Activated T-cell treated with anti-CD3 and anti-CD28 coated beads, Interleukin-2, amount 50 U/mL, for 48 hours (primary cell): ENCODE data around the gene PTBP3.
"Not testable (repeated sequence)": the region's sequence is repeated elsewhere in the genome, so short reads cannot be mapped to it uniquely, and the experiment has no call there.

ENCODE experiments used
- DNase-seq, 2 experiments: peaks; one replicate each; pipeline ENCODE4 v3.0.0-alpha.2; 2020

Gene PTBP3

DNA sequence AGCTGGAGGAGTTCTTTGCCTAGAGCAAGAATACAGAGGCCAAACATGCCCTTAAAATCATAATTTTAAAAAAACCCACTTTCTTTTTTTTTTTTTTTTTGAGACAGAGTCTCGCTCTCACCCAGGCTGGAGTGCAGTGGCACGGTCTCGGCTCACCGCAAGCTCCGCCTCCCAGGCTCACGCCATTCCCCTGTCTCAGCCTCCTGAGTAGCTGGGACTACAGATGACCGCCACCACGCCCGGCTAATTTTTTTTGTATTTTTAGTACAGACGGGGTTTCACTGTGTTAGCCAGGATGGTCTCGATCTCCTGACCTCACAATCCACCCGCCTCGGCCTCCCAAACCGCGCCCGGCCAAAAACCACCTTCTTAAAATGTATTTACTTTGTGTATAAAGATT, 66.3 kb downstream of the PTBP3 start:
- DNase-seq, result not testable (repeated sequence)

DNA sequence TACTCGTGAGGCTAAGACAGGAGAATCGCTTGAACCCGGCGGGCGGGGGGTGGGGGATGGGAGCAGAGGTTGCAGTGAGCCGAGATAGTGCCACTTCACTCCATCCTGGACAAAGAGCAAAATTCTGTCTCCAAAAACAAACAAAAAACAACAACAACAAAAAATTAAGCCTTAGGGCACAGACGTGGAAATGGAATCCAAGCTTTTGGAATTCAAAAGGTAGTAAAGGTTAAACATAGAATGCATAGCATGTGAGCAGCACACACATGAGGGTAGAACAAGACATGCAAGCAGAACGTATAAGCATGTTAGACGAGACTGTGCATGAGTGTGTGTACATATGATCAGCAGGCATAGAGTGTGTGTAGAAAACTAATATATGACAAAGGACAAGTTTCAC, 68.0 kb downstream of the PTBP3 start:
- DNase-seq, result no peak

- no peak for DNase-seq
Observed at GRCh38 chr9:112262577-112262976, 70.8 kb downstream of the PTBP3 start.

DNA sequence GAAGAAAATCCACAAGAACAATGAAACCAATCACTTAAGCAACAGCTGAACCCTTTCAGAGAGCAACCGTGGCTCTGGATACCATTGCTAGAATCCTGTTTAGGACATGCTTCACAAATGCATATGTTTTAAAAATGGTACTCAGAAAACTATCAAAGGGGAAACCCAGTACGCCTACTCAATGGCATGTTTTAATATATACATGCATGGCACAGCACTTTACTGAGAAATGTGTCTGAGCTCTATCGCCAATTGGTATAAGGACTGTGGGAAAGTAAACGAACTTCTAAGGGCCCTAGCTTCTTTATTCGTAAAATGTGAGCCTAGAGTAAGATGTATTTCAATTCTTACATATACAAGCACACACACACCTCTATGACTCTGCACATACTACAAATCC, 72.3 kb downstream of the PTBP3 start:
- no peak for DNase-seq

GRCh38 chr9:112258106-112258505, 75.3 kb downstream of the PTBP3 start:
- DNase-seq, result no peak

DNA sequence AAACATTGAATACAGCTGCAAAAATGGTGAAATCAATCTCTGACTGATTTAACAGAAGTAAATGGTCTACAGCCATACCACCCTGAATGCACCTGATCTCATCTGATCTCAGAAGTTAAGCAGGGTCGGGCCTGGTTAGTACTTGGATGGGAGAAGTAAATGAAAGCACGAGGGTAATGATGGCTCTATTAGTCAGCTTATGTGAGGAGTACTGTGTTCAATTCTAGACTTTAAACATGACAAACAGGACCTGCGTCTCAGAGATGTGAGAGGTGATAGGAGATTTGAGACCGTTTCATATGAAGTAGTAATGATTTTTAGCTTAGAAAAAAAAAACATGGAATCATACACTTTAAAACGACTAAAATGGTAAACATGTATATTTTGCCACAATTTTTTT, 81.2 kb downstream of the PTBP3 start:
- DNase-seq, result peak; percentile 41 to 44

DNA sequence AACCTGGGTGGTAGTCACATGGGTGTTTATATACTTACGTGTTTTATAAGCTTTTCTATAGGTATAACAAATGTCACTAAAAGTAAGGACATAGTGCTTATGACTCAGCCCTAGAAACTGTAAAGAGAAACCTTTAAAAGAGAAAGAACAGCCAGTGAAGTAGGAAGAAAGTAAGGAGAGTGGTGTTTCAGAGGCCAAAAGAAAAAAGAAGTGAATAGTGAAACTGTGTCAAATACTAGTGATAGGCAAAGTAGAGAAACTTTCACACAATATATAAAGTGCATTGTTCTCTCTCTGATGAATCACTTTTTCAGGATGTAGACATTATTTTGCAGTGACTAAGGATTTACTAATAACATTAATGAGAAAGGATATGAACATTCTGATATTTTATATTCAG, 84.1 kb downstream of the PTBP3 start:
- no peak for DNase-seq

- DNase-seq, result no peak
Observed at GRCh38 chr9:112248722-112249121, 84.7 kb downstream of the PTBP3 start.

DNA sequence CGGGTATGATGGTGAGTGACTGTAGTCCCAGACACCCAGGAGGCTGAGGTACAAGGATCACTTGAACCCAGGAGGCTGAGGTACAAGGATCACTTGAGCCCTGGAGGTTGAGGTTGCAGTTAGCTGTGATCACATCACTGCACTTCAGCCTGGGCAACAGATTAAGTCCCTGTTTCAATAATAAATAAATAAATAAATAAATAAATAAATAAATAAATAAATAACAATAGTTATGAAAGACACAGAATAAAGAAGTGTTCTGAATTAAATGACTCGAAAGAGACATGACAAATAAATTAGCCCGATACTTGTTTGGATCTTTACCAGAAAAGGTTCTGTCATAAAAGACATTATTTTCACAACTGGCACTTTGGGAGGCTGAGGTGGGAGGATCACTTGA, 86.3 kb downstream of the PTBP3 start:
- DNase-seq, result no peak

DNA sequence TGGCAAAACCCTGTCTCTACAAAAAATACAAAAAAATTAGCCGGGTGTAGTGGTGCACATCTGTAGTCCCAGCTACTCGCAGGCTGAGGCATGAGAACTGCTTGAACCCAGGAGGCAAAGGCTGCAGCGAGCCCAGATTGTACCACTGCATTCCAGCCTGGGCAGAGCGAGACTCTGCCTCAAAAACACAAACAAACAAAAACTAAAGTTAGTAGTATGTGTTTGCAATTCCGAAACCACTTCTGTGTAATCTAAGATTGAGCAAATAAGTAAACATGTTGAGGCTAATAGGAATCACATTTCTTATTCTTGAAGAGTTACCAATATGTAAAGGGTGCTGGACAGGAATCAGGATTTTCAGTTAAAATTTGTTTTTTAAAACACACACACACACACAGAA, 88.3 kb downstream of the PTBP3 start:
- DNase-seq, result no peak

- DNase-seq, result no peak
Observed at GRCh38 chr9:112242147-112242804, 91.1 kb downstream of the PTBP3 start.

GRCh38 chr9:112241491-112241890, 91.9 kb downstream of the PTBP3 start:
- no peak for DNase-seq

DNA sequence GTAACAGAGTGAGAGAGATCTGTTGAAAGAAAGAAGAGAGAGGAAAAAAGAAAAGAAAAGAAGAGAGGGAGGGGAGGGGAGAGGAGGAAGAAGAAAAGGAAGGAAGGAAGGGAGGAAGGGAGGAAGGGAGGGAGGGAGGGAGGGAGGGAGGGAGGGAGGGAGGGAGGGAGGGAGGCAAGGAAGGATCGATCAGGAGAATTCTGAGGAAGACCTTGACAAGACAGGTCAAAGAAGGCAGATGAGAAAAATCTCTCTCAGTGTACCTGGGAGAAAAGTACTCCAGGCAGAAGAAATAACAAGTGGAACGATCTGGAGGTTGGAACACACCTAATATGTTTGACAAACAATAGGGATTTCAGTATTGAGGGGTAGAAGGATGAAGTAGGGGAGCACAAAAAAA, 93.7 kb downstream of the PTBP3 start:
- no peak for DNase-seq

- no peak for DNase-seq
Observed at GRCh38 chr9:112239284-112239683, 94.1 kb downstream of the PTBP3 start.

DNA sequence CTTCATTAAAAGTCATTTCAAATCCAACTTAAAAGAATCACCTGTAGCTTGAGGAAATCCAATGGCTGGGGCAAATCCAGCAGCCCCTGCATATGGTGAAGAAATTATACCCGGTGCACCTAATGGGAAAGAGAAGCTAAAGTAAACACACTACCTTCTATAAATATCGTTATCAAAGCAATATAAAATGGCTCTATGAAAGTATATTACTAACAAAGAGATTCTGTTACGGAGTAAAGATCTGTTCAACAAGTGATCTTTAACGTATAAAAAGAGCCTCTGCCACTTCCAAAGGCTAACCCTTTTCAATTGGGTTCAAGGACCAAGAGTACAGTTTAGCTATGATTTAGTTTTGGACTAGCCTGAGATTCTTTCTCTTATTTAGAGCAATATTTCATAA, 98.6 kb downstream of the PTBP3 start:
- no peak for DNase-seq

GRCh38 chr9:112233769-112234168, 99.7 kb downstream of the PTBP3 start:
- DNase-seq, result no peak

GRCh38 chr9:112232233-112232632, 101.2 kb downstream of the PTBP3 start:
- DNase-seq, result no peak

- DNase-seq, result no peak
Observed at GRCh38 chr9:112226091-112226490, 107.3 kb downstream of the PTBP3 start.

DNA sequence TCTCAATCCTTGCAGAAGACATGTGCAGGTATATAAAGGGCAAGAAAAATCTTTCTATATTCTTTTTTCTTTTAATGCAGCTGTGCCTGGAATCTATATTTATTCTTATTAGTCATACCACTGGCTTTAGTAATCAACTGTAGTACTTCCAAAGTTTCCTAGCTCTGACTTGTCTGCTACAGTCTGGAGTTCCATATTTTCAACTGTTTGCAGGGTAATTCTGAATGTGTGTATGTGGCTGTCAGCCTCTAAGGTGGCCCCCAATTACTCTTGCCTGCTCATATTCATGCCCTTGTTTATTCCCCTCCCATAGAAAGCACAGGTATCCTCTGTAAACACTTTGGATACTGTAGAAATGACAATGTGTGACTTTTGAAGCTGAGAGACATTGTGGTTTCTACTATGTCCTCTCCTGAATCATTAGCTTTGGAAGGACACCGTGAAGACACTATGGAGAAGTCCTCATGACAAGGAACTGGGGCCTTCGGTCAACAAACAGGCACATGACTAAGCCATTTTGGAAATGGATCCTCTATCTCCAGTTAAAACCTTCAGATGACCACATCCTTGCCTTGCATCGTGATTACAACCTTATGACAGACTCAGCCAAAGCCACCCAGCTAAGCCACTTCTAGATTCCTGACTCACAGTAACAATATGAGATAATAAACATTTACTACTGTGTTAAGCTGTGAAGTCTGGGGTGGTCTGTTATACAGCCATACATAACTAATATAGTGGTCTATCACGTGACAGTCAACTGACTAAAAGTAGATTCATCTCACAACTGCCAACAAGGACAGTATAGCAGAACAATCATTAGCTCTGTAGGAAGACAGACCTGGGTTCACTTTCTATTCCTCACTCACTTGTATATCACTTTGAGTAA, 108.8 kb downstream of the PTBP3 start:
- DNase-seq, result no peak

- DNase-seq, result no peak
Observed at GRCh38 chr9:112218908-112219307, 114.5 kb downstream of the PTBP3 start.

DNA sequence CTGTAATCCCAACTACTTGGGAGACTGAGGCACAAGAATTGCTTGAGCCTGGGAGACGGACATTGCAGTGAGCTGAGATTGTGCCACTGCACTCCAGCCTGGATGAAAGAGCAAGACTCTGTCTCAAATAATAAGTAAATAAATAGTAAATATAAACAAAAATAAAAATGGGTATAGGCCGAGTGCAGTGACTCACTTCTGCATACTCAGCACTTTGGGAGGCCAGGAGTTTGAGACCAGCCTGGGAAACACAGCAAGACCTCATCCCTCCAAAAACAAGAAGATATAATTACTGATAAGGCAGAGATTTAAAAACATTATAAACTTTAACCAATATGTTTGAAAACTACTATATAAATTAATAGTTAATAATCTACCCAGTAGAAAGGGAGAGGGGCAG, 120.5 kb downstream of the PTBP3 start:
- DNase-seq, result no peak

DNA sequence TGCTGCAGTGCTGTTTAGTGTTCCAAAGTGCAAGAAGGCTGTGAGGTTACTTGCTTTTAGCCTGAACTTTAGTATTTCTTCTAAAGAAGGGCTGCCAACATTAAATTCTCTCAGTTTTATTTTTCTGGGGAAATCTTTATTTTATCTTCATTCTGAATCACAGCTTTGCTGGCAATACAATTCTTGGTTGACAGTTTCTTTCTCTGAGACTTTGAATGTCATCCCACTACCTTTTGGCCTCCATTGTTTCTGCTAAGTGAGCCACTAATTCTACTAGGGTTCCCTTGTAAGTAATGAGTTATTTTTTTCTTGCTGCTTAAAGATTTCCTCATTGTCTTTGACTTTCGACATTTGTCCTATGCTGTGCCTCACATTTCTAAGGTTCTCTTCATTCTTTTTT, 126.0 kb downstream of the PTBP3 start:
- DNase-seq, result no peak

DNA sequence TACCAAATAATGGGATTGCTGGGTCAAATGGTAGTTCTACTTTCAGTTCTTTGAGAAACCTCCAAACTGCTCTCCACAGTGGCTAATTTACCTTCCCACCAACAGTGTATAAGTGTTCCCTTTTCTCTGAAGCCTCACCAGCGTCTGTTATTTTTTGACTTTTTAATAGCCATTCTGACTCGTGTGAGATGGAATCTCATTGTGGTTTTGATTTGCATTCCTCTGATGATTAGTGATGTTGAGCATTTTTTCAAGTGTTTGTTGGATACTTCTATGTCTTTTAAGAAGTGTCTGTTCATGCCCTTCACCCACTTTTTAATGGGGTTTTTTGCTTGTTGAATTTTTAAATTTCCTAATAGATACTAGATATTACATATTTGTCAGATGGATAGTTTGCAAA, 129.9 kb downstream of the PTBP3 start:
- DNase-seq, result no peak

DNA sequence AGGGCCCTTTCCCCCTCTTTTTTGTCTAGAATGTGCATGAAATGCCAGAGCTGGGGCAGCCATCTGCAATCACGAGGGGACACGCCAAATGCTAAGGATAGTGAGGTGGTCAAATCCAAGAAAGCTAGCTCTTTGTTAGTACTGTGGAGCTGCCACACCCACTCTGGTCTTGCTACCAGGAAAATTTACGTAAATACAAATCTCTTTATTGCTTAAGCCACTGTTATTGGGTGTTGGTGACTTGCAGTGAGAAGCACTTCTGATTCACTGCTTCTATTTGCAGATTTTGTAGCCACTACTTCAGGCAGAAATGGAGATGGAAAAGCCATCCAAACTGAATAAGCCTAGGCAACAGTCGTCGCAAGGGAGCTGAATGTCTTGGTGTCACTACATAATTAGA, 132.7 kb downstream of the PTBP3 start:
- DNase-seq, result no peak

DNA sequence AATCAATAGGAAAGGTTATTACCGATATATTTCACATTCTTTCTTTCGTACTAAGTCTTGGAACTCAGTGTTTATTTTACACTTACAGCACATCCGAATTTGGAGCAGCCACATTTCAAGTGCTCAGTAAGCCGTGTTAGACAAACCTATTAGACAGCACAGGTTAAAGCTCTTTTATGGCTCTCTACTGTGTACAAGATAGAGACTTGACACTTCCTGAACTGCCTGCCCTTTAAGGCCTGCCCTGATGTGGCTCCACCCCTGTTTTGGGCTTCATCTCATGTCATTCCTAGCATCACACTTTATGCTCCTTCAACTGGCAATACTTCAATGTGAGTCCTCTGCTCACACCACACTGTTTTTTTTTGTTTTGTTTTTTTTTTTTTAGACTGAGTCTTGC, 134.8 kb downstream of the PTBP3 start:
- DNase-seq, result no peak
